CD4-positive, CD25-positive, alpha-beta regulatory T cell (primary cell): ENCODE data around the gene EDC3. TPM values are rescaled to one million over a fixed set of nuclear protein-coding genes. Genes with fewer than 3 reads are reported as not detected.
"Not testable (repeated sequence)": the region's sequence is repeated elsewhere in the genome, so short reads cannot be mapped to it uniquely, and the experiment has no call there.

Experiments used
- ATAC-seq, 2 donors: fragments of 150-1000 bp; cut with Tn5 transposase; one replicate each; pipeline ENCODE4 v1.10.0; 2021; ENCODE audit warnings: low read depth in 2 of 2, moderate number of reproducible peaks in 2 of 2, moderate library complexity in 1 of 2
- DNase-seq, 3 donors: peaks; one replicate each; pipeline versions ENCODE4 v3.0.0 to v3.0.0-alpha.2; 2012 to 2022; ENCODE audit warnings: mixed read lengths in 1 of 3
- H3K27ac ChIP-seq: one replicate; pipeline ENCODE4 v1.7.0; 2013; ENCODE audit warnings: mild to moderate bottlenecking, low read length; ENCODE audit not compliant: insufficient read depth, poor library complexity, severe bottlenecking
- H3K27me3 ChIP-seq: one replicate; pipeline ENCODE4 v1.7.0; 2013; ENCODE audit warnings: low read length; ENCODE audit not compliant: control insufficient read depth, insufficient read depth
- H3K36me3 ChIP-seq: one replicate; pipeline ENCODE4 v1.7.0; 2013; ENCODE audit warnings: mild to moderate bottlenecking, low read length, moderate library complexity; ENCODE audit not compliant: control insufficient read depth, insufficient read depth
- H3K4me1 ChIP-seq: 2 replicates; pipeline ENCODE4 v1.7.0; 2013; ENCODE audit warnings: mild to moderate bottlenecking, low read length; ENCODE audit not compliant: insufficient read depth, control insufficient read depth, poor library complexity, severe bottlenecking
- H3K4me3 ChIP-seq: one replicate; pipeline ENCODE4 v1.7.0; 2013; ENCODE audit warnings: low read depth, mild to moderate bottlenecking, low read length, moderate library complexity
- H3K9me3 ChIP-seq, 2 experiments: 1 replicate in 1 of 2; 2 replicates in 1 of 2; pipeline ENCODE4 v1.7.0; 2013; ENCODE audit warnings: low read length in 2 of 2, mild to moderate bottlenecking in 1 of 2, moderate library complexity in 1 of 2; ENCODE audit not compliant: control insufficient read depth in 2 of 2
- H3K27ac Mint-ChIP-seq, 3 donors: one replicate each; pipeline ENCODE4 v1.8.0; 2020 to 2022; ENCODE audit warnings: mild to moderate bottlenecking in 3 of 3, mixed read lengths in 3 of 3, moderate library complexity in 2 of 3
- H3K27me3 Mint-ChIP-seq: one replicate; pipeline ENCODE4 v1.8.0; 2022; ENCODE audit warnings: mild to moderate bottlenecking, mixed read lengths
- H3K36me3 Mint-ChIP-seq: one replicate; pipeline ENCODE4 v1.8.0; 2020; ENCODE audit warnings: mixed read lengths
- H3K4me1 Mint-ChIP-seq, 4 donors: one replicate each; pipeline ENCODE4 v1.8.0; 2020 to 2022; ENCODE audit warnings: mixed read lengths in 4 of 4, mild to moderate bottlenecking in 1 of 4
- H3K4me3 Mint-ChIP-seq, 4 donors: one replicate each; pipeline ENCODE4 v1.8.0; 2020 to 2022; ENCODE audit warnings: mild to moderate bottlenecking in 4 of 4, mixed read lengths in 4 of 4, moderate library complexity in 3 of 4
- H3K9me3 Mint-ChIP-seq, 7 donors: one replicate each; pipeline ENCODE4 v1.8.0; 2020 to 2022; ENCODE audit warnings: mixed read lengths in 7 of 7, mild to moderate bottlenecking in 3 of 7, moderate library complexity in 2 of 7
- polyA plus RNA-seq, 4 donors: library from polyadenylated mRNA; unstranded; fragments of 300-500 nt; fragmentation: Illumina TruSeq; gene quantifications; one replicate each; pipeline ENCODE4 v1.2.3, GENCODE V29; 2021
- total RNA-seq: library from RNA; stranded (reverse); gene quantifications from one replicate; pipeline ENCODE4 v1.2.3, GENCODE V29; 2022

EDC3 gene, protein sequence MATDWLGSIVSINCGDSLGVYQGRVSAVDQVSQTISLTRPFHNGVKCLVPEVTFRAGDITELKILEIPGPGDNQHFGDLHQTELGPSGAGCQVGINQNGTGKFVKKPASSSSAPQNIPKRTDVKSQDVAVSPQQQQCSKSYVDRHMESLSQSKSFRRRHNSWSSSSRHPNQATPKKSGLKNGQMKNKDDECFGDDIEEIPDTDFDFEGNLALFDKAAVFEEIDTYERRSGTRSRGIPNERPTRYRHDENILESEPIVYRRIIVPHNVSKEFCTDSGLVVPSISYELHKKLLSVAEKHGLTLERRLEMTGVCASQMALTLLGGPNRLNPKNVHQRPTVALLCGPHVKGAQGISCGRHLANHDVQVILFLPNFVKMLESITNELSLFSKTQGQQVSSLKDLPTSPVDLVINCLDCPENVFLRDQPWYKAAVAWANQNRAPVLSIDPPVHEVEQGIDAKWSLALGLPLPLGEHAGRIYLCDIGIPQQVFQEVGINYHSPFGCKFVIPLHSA
- 22.3 TPM for total RNA-seq
- 10 to 100 TPM; 22.2 to 30.2 (median 26.8) TPM for polyA plus RNA-seq

DNA sequence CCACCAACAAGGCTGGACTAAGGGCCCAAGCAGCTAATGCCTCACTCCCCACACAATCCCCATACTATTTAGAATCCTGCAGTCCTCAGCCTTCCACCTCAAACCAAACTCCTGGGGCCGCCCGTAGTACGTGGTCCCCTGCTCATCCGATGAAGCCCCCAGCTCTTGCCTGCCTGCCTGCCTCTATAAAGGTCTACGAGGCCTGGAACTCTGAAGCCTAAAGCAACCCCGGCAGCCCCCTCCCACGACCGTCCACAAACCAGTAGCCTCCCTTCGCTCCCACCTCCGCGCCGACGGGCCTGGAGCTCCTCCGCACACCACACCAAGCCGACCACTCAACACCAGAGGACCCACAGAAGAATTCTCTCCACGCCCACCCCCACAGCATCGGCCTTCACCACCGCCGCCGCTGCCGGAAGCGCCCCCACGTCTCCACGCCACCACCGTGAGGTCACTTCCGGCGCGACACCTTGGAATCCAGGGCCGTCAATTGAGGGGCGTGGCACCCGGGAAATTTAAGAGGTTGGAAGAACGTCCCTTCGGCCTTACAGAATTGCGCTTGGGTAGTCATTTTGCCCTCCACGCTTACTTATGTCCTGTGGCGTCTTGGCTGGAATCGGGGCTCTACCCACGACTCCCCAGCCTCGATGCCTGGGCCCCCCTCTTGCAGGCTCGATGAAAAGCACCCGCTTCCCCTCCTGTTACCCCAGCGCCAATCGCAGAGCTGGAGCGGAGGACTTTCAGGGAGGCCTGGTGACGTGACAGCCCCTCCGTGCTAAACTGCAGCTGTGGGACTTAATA is at the start of gene EDC3:
Gene EDC3 (minus strand): TSS at position 428 of the 801 bp plus-strand sequence. CDS start 20,900 bp downstream, outside the sequence.
- no peaks in the 10 kb centered on the region for H3K36me3 ChIP-seq
- no peaks in the 10 kb centered on the region for H3K9me3 ChIP-seq
- H3K4me3 Mint-ChIP-seq, result peak within 1 kb of the TSS; percentile 92 to 100 (median 99)
- DNase-seq, result peak; percentile 84 to 90 (median 85)
- H3K4me1 Mint-ChIP-seq, result peaks cover 14 to 48% (median 30%) of the 10 kb centered on the region in 4 donors
- no peaks in the 10 kb centered on the region for H3K9me3 Mint-ChIP-seq
- peak; percentile 86 to 90 for ATAC-seq
- peak within 1 kb of the TSS; percentile 78 for H3K27ac ChIP-seq
- H3K27ac Mint-ChIP-seq, result peak within 1 kb of the TSS; percentile 100
- peak within 1 kb of the TSS; percentile 93 for H3K4me3 ChIP-seq
- H3K36me3 Mint-ChIP-seq, result peaks cover 3% of the 10 kb centered on the region
- H3K4me1 ChIP-seq, result peaks cover 14% of the 10 kb centered on the region
- peaks cover 23% of the 10 kb centered on the region for H3K27me3 Mint-ChIP-seq
- no peaks in the 10 kb centered on the region for H3K27me3 ChIP-seq

DNA sequence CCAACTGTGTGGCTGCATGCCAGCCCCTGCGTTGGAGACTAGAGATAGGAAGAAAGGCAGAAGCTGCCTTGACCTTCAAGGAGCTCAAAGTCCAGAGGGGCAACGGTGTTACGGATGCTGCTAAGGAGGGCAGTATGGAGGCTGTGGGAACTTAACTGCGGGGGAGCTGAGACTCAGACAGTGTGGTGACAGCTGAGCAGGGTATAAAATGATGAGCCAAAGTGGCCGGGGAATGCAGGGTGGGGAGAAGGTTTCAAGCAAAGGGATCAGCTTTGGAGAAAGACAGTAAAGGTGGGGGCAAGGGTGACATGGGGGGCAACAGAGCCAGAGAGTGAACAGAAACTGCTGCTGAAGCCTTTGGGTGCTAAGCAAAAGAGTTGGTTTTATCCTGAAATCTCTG is 46.6 kb upstream of the EDC3 start:
- peaks cover 0 to 9% (median 6%) of the 10 kb centered on the region in 7 donors for H3K9me3 Mint-ChIP-seq
- Histone ChIP-seq H3K36me3 (no peaks in the 10 kb centered on the region), H3K27me3 (peaks cover 2% of the 10 kb centered on the region), H3K4me1 (no peaks in the 10 kb centered on the region), H3K27ac (no peak overlapping the region), H3K4me3 (no peak overlapping the region), H3K9me3 (peaks cover 2 to 5% of the 10 kb centered on the region in 2 experiments)
- no peak overlapping the region for H3K4me3 Mint-ChIP-seq
- no peak for ATAC-seq
- H3K27ac Mint-ChIP-seq, result no peak overlapping the region
- peaks cover 15% of the 10 kb centered on the region for H3K27me3 Mint-ChIP-seq
- DNase-seq, result no peak
- H3K36me3 Mint-ChIP-seq, result no peaks in the 10 kb centered on the region
- no peaks in the 10 kb centered on the region for H3K4me1 Mint-ChIP-seq

DNA sequence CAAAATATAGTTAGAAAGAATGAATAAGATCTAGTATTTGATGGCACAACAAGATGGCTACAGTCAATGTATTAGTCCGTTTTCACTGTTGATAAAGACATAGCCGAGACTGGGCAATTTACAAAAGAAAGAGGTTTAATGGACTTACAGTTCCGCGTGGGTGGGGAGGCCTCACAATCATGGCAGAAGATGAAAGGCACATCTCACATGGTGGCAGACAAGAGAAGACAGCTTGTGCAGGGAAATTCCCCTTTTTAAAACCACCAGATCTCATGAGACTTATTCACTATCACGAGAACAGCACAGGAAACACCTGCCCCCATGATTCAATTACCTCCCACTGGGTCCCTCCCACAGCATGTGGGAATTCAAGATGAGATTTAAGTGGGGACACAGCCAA is 42.4 kb upstream of the EDC3 start:
- H3K36me3 ChIP-seq, DNase-seq, ATAC-seq, H3K27me3 ChIP-seq, H3K9me3 ChIP-seq, H3K4me3 ChIP-seq, H3K36me3 Mint-ChIP-seq, H3K4me3 Mint-ChIP-seq, H3K27ac ChIP-seq, H3K4me1 ChIP-seq, H3K27ac Mint-ChIP-seq, H3K4me1 Mint-ChIP-seq: not testable (repeated sequence)
- H3K27me3 Mint-ChIP-seq, result peaks cover 51% of the 10 kb centered on the region
- H3K9me3 Mint-ChIP-seq, result peaks cover 0 to 11% (median 6%) of the 10 kb centered on the region in 7 donors

DNA sequence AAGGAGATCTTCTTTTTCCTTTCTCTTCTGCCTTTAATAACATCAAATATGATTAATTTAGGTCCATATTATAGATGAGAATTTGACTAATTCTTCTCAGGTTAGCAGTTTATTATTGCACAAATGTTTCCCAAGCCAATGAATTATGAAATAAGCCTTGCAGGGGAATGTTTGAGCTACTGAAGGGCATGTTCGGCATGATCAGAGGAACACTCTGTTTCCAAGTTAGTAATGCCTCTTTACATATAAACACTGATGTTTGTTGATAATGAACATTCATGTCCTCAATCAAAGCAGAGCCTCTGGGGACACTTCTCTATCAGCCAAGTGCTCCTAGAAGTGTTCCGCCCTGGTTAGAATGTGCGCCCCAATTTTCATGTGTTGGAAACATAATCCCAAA is 39.5 kb upstream of the EDC3 start:
- Mint-ChIP-seq H3K9me3 (peaks cover 0 to 7% (median 4%) of the 10 kb centered on the region in 7 donors), H3K4me1 (peaks cover 0 to 2% (median 0%) of the 10 kb centered on the region in 4 donors), H3K4me3 (no peak overlapping the region), H3K36me3 (no peaks in the 10 kb centered on the region), H3K27me3 (peaks cover 55% of the 10 kb centered on the region), H3K27ac (no peak overlapping the region)
- Histone ChIP-seq H3K4me1 (no peaks in the 10 kb centered on the region), H3K36me3 (no peaks in the 10 kb centered on the region), H3K27me3 (peaks cover 7% of the 10 kb centered on the region), H3K9me3 (peaks cover 0 to 2% of the 10 kb centered on the region in 2 experiments), H3K4me3 (no peak overlapping the region), H3K27ac (no peak overlapping the region)
- no peak for DNase-seq
- no peak for ATAC-seq

DNA sequence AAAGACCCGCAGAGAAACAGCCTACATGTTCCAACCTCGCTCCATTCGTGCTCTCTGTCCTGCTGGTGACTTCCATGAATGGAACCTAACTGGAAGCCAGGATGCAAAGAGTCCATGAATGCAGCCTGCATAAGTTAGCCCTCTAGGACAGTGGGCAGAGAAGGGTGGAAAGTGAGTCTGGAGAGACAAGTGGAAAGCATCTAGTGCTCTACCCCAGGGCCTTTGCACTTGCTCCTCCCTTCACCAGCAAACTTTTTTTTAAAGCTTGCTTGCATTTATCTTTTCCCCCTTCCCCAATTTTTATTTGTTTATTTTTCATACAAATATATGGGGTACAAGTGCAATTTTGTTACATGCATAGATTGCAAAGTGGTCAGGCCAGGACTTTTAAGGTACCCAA is 37.4 kb upstream of the EDC3 start:
- DNase-seq, result no peak
- Histone ChIP-seq H3K4me1 (no peaks in the 10 kb centered on the region), H3K27ac (no peak overlapping the region), H3K4me3 (no peak overlapping the region), H3K36me3 (no peaks in the 10 kb centered on the region), H3K9me3 (peaks cover 0 to 2% of the 10 kb centered on the region in 2 experiments), H3K27me3 (peaks cover 7% of the 10 kb centered on the region)
- no peak for ATAC-seq
- Mint-ChIP-seq H3K27ac (no peak overlapping the region), H3K36me3 (no peaks in the 10 kb centered on the region), H3K4me3 (no peak overlapping the region), H3K9me3 (peaks cover 0 to 7% (median 4%) of the 10 kb centered on the region in 7 donors), H3K4me1 (peaks cover 0 to 2% (median 0%) of the 10 kb centered on the region in 4 donors), H3K27me3 (peaks cover 51% of the 10 kb centered on the region)

DNA sequence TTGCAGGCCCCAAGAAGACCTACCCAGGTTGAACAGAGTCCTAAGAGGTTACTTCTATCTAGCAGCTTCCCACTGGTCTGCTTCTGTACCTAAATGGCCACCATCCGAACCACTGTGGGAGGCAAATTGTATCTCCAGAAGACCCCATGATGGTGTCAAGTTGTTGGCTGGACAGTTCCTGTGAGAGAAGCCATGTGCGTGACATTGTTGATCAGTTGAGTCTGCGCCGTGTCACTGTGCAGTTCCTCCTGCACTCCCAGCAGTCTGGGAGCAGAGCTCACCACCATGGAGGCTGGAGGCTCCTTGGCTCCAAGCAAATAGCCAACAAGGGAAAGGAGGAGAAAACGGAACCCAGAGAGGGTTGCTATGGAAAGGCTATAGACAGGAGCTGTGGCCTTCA is 37.0 kb upstream of the EDC3 start:
- Mint-ChIP-seq H3K27me3 (peaks cover 53% of the 10 kb centered on the region), H3K27ac (no peak overlapping the region), H3K4me1 (peaks cover 0 to 2% (median under 1%) of the 10 kb centered on the region in 4 donors), H3K9me3 (peaks cover 0 to 6% (median 0%) of the 10 kb centered on the region in 7 donors), H3K36me3 (no peaks in the 10 kb centered on the region), H3K4me3 (no peak overlapping the region)
- no peaks in the 10 kb centered on the region for H3K36me3 ChIP-seq
- no peak overlapping the region for H3K27ac ChIP-seq
- no peak for ATAC-seq
- no peak overlapping the region for H3K4me3 ChIP-seq
- H3K9me3 ChIP-seq, result no peaks in the 10 kb centered on the region
- H3K4me1 ChIP-seq, result no peaks in the 10 kb centered on the region
- DNase-seq, result no peak
- peaks cover 7% of the 10 kb centered on the region for H3K27me3 ChIP-seq

DNA sequence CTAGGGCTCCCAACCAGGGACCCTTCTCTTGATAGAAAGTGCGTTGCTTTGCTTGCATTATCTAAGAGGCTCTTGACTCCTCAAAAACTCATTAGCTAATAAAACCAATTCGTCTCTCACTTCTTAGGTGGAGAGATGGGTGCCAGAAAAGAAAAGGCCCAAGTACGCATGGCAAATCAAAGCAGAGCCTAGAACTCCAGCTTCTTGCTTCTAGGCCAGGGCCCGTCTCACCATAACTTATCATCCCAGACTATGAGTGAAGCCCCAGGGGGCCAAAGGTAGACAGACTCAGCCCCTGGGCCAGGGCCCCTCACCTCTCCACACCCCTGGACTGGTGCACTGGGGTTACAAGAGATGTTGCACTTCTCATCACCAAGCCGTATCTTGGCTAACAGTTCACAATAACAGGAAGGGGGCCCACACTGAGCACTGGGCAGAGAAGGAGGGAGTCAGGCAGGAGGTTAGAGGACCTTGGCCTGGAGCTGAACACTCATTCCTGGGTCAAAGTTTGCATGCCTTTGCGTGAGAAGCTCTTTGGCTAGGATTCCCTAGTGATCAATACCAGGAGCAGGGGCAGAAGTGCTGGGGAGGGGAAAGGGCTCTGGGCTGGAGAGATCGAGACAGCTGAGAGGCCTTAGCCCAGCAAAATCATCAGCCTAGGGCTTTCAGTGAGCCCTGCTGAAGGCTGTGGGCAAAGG is 34.9 kb upstream of the EDC3 start:
- peaks cover 11% of the 10 kb centered on the region for H3K4me1 ChIP-seq
- ATAC-seq, result no peak
- peaks cover 53% of the 10 kb centered on the region for H3K27me3 Mint-ChIP-seq

More for the DNA sequence above, 34.9 kb upstream of the EDC3 start:
- Histone ChIP-seq H3K4me3 (no peak overlapping the region), H3K36me3 (no peaks in the 10 kb centered on the region), H3K27me3 (peaks cover 3% of the 10 kb centered on the region), H3K9me3 (no peaks in the 10 kb centered on the region), H3K27ac (no peak overlapping the region)
- Mint-ChIP-seq H3K9me3 (peaks cover 0 to 2% (median 0%) of the 10 kb centered on the region in 7 donors), H3K4me3 (no peak overlapping the region), H3K27ac (no peak overlapping the region), H3K36me3 (no peaks in the 10 kb centered on the region), H3K4me1 (peaks cover 0 to 8% (median 4%) of the 10 kb centered on the region in 4 donors)
- no peak for DNase-seq
